ENCODE measurements around the gene CISD3.

Gene CISD3

DNA sequence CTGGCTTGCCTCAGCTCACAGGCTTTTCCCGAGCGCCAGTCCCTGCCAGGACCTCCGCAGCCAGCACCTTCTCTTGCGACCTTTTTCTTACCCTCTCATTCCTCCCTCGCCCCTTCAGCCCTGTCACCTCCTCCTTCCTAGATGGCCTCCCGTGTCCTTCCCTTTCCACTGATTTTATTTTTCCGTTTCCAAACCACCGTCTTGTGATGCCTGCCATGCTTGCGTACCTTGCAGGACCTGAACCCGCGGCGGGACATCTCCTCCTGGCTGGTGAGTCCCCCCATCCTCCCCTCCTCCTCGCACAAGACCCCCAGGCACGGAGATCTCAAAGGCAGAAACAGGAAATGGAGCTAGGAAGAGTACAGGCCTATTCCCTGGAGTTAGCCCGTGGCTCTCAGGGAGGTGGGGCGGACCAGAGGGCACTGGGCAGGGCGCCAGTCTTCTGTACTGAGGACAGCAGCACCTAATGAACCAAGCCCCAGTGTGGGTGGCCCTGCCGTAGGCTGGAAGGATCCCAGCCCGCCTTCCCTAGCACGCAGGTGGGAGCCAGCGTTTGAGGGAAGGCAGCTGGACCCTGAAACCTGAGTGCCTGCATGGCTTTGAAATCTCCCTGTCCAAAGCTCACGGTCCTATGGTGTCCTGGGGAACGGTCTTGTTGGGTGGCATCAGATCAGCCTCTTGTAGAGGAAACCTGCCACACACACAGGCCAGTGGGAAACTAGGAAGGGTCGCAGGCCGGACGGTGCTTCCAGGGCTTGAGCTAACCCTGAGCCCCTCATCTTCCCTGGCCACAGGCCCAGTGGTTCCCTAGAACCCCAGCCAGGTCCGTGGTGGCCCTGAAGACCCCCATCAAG is 612 bp downstream of the CISD3 start:
- peak; percentile 65 for DNase-seq

GRCh38 chr17:38731526-38732294 is 1.6 kb downstream of the CISD3 start:
- DNase-seq, result no peak

DNA sequence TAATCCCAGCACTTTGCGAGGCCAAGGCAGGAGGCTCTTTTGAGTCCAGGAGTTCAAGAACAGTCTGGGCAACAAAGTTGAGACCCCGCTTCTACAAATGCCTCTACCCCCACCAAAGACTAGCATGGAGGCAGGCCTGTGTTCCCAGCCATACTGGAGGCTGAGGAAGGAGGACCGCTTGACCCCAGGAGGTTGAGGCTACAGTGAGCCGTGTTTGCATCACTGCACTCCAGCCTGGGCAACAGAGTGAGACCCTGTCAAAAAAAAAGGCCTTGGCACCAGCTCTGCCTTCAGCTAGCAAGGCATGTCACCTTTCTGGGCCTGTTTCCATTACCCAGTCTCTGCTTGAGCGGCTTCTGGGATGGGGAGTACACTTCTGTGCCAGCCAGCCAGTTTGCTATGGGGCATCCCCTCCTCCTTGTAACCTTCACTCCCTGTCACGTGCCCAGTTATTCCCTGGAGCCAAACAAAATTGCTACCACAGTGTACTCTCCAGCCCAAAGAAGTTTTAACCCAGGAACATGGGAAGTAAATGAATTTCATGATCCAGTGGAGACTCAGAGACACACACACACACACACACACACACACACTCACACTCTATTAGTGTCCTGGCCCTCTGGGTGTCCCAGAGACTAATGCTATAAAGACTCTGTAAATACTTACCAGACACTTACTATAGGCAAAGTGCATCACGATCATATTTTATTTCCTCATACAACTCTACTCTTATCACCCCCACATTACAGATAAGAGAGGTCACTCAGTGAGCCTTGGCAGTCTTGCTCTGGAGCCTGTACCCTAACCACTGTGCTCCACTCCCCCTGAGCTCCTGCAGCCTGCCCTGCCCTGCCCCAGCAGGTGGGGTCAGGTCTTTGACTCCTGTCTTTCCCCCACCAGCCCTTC is 2.5 kb downstream of the CISD3 start:
- no peak for DNase-seq

DNA sequence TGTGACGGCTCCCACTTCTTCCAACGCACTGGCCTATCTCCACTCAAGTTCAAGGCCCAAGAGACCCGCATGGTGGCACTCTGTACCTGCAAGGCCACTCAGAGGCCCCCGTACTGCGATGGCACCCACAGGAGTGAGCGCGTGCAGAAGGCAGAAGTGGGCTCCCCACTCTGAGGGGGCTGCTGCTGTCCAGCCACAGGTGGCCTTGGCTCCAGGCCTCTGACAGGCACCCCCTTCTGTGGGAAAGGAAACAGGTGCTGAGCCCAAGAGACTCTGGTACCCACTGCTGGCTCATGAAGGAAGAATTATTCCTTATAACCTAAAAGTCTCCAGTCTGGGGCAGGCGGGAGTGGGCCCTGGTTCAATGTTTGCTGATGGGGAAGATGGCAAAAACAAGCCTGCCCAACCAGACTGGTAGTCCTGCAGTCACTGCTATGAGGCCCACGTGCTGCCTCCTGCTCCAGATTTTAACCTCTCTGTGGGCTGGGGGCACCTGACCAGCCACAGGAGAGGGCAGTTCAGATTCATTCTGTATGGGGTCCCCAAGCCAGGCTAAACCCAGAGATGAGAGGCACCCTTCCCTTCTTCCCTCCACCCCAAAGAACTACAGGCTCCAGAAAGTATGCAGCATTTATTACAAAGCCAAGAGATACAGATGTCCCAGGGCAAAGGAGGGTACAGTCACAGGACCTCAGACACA is 3.3 kb downstream of the CISD3 start:
- DNase-seq, result no peak

DNA sequence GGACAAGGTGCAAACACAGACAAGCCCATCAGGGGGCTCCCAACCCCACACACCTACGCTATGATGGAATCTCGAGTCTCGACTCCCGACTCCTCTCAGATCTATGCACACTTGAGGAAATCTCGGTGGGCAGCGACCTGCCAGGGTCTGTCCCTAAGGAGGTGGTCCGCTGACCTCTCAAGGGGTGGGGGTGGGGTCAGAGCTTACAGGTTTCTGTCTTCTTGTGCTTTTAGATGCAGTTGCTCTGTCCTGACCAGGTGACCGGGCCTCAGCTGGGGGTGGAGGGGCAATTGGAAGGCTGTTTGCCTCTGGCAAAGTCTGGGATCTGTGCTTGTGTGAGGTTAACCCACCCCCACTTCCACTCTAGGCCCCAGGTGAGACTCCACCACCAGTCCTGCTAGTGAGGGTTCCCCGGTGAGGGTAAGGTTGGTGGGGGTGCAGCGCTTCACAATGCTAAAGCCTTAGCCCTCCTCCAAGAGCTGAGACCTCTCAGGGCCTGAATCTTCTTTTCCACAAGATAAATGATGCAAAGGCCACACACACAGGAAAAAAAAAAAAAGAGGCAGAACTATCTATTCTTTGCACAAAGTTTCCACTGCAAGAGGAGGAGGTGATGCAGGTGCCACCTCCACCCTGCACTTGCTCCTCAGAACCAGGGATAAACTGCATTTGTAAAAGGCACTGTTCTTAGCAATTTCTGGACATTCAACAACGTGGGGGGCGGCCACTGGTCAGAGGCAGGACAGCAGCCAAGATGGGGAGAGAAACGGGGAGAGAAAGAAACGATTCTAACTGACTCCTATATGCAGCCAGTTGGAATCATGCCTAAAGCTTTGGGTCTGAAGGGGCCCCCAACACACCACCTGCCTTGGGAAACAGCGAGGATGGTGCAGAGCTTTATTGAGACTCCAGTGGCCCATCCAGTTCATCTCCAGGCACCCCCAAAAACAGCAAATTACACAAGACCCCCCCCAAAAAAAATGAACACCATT is 4.1 kb downstream of the CISD3 start:
- no peak for DNase-seq

DNA sequence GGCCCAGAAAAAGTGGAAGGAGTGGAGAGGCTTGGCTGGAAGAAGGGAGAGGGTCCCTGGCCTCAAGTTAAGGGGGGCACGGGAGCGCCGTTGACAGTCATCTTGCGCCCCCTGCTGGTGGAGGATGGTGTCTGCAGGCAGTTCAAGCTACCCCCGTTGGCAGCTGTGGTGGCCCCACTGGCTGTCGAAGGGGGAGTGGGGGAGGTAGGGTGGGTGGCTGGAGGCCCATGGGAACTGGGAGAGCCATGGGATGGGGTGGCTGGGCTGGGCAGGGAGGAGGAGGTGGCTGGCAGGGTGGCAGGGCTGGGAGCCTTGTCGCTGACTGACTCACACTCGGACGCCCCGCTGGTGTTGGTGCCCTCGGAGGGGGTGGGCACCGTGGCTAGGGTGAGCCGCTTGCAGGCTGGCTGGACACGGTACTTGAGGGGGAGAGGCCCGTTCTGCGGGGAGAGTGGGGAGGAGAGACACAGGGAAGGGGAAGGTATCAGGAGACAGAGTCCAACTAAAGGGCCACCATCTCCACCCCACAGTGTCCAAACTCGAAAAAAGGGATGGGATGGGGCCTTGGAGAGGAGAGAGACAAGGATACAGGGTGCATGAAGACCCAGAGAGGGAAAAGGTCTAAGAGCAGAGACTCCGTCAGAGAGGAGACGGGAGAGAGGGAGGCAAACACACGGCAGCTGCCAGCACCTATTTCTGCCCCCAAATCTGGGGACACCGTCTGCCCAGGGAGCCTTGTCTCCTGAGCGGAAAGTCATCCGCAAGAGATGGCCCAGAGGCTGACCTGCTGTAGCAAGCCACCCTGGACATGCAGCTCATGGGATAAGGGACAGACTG is 5.2 kb downstream of the CISD3 start:
- no peak for DNase-seq

- DNase-seq, result no peak
Measured at GRCh38 chr17:38738007-38738662, 8.0 kb downstream of the CISD3 start.

DNA sequence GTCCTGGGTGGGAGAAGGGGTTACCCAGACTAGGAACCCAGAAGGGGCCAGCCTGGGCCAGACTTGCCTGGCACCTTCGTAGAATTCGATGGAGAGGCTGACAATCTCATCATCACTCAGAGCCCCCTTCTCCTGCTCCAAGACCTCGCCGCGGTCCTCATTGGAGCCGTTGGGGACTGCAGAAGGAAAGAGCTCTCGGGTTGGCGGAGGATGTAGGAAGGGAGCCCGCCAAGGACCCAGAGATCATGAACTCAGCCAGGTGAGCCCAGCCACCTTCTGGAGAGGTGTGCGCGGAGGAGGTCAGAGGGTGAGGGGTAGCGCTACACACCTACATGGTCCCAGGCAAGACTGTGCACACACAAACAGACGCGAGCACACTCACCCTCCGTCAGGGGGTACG is 8.5 kb downstream of the CISD3 start:
- DNase-seq, result no peak

GRCh38 chr17:38739305-38739704 is 9.2 kb downstream of the CISD3 start:
- DNase-seq, result no peak

GRCh38 chr17:38740044-38740443 is 9.9 kb downstream of the CISD3 start:
- DNase-seq, result no peak

DNA sequence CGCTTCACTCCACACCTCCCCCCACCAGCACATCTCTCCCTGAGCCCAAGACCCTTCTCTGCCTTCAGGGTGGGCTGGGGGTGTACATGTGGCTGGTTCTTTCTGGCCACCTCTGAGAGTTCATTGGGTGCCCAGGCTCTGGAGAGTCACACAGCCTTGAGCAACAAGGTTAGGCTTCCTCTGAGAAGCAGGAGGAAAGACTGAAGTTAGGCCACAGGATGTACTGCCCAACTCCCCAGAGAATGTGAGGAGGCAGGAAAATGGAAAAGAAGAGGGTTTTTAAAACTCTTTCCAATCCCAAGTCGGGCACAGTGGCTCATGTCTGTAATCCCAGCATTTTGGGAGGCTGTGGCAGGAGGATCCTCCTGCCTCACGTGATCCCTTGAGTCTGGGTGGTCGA is 10.7 kb downstream of the CISD3 start:
- DNase-seq, result no peak

GRCh38 chr17:38741461-38741860 is 11.3 kb downstream of the CISD3 start:
- no peak for DNase-seq

- no peak for DNase-seq
Measured at GRCh38 chr17:38741921-38742410, 11.8 kb downstream of the CISD3 start.

- peak; percentile 75 for DNase-seq
Measured at GRCh38 chr17:38742411-38743308, 12.5 kb downstream of the CISD3 start.

- DNase-seq, result peak; percentile 89
Measured at GRCh38 chr17:38743556-38744171, 13.5 kb downstream of the CISD3 start.

GRCh38 chr17:38745545-38745944 is 15.4 kb downstream of the CISD3 start:
- DNase-seq, result peak; percentile 63

DNA sequence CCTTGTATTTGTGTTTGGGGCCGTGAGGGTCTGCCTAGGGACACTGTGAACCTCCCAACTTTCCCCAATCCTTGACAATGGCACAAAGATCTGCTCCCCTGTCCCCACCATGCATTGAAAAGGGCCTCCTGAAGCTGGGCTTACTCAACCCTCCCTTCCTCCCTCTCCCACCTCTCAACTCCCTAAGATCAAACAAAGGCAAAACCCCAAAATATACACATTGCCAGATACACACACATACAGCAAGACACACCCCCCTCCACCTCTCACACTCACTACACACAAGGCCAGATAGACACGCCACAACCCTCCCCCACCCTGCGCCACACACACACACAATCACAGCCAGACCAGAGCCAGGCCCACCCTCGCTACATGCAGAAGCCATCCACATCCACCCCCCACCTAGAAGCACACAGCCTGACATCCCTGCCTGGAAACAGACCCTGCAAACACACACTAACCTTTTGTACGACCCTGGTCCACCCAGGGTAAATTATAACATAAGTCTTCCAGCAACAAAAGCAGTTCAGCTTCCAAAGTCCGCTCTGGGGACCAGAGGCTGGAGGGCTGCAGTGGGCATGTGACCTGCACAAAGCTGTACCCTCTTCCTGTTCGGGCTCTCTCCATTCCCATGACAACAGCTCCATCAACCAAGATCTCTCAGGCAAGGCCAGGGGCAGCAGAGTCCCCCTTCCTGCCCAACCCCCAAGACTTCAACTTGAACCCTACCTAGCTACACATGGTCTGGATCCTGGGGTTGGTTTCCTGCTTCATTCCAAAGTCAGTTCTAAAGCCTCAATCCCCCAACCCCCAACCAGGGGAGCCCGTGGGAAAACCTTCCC is 16.1 kb downstream of the CISD3 start:
- no peak for DNase-seq

All from NCI-H774 (cell line).